NCI-H345 treated with DMSO at 0.1 percent for 48 hours (cell line): ENCODE data around the gene TRMT61A.

Source experiments
- DNase-seq: peaks from one replicate; lab custom pipeline; 2025; ENCODE audit not compliant: unreplicated experiment; lab: John Stamatoyannopoulos, UW

TRMT61A gene

GRCh38 chr14:103561381-103562178, 32.6 kb downstream of the TRMT61A start:
- DNase-seq, result no peak

GRCh38 chr14:103562179-103562428, 33.1 kb downstream of the TRMT61A start:
- DNase-seq, result no peak

- DNase-seq, result peak; percentile 70
These were observed 33.6 kb downstream of the TRMT61A start, which contains the start of the genes BAG5 and COA8 for GRCh38 chr14:103562429-103563225. BAG5 (minus strand) TSS chr14:103562657; CDS start chr14:103561164, 1,493 bp downstream. COA8 (plus strand) TSS chr14:103562960; CDS start chr14:103563002, 42 bp downstream.

DNA sequence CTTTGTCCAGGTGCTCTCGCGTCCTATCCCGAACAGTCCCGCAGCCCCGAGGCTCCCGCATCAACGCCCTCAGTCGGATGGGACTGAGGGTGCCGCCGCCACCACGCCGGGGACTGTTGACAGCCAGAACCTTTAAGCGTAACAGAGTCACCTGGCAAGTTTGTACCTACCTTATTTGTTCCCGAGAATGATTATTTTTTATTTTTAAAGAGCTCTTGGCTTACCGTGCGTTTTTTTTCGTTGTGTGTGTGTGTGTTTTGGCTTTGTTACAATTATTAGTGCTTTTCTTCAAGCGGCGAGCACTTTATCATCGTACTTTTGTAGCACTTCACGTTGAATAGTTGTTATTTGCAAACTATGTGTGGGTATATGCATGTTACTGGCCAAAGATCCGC, 34.2 kb downstream of the TRMT61A start:
- DNase-seq, result no peak

GRCh38 chr14:103563844-103564505, 35.0 kb downstream of the TRMT61A start:
- no peak for DNase-seq

DNA sequence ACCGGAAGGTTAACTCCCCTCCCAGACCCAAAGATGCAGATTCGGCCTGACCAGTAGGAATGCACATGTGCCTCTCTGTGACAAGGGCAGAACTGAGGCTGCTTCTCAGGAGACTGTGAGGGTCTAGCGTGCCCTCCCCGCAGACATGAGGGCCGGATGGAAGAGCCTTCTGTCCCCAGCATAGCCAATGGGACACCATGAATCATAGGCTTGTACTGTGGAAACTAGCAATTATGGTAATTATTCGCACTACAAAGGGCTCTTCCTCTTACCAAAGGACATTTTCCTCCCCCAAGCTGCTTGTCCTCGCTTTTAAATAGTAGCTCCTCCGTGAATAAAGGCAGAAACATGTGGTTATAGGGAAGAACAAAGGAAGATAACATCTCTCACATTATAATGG, 40.0 kb downstream of the TRMT61A start:
- no peak for DNase-seq

DNA sequence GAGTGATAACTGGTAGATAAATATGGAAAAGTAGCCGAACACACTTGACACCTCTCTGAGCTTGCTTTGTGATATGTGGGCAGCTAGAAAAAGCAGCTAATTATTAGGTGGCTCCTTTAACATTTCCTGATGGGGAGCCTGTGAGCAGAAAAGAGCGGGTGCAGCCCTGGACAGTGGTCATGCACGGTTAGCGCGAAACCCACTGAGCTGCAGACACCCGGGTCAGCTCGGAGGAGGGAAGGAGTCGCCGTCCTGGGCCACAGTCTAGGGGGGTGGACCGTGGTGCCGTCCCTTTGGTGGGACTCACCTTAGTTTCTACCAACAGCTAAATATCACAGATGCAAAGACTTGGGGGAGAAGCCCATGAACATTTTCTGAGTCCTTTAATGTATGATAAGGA, 40.4 kb downstream of the TRMT61A start:
- DNase-seq, result no peak

- no peak for DNase-seq
These were observed 45.1 kb downstream of the TRMT61A start for GRCh38 chr14:103574104-103574503.

DNA sequence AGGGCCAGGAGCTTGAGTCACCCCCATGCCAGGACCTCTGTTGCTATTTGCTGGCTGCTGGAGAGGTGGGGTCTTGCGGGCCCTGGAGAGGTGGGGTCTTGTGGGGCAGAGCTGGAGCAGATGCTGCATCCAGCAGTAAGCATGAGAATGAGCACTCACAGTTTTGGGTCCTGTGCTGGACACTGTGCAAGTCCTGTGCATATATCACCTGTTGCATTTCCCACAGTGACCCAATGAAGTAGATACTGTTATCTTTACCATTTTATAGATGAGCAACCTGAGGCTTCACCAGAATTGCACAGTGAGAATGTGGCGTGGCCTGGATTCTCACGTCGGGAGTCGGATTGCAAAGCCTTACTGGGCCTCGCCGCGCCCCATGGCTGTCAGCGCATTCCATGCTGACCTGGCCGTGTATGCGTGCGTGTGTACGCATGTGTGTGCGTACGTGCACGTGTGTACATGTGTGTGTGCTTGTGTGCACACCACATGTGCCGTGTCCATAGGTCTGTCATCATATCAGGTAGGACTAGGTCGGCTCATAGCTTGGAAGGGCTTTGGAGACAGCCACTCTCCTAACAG, 45.8 kb downstream of the TRMT61A start:
- no peak for DNase-seq

DNA sequence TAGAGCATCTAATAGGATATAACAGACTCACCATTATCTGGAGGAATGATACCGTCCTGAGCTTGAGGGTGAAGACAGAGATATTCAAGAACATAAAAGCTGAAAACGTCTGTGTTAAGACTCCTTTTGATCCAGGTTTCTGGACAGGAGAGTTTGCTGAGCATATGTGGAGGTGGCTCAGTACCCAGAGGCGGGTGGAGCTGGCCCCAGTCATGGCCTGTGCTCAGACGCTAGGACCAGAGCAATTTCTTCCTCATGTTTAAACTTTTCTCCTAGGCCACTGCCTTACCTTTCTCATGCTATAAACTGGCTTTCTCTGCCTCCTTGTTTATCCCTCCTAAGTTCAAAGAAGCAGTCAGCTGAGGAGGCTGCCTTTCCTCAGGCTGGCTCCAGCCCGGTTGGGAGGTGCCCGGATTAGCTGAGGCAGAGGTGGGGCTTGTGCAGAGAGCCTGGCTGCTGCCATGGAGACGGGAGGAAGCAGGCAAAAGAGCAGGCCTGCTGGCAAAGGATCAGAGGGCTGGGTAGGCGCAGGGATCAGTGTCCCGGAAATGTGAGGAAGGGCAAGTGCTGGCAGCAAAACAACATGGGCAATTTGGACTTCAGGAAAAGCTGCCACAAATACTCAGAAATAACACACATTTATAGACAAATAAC, 47.5 kb downstream of the TRMT61A start:
- no peak for DNase-seq

- no peak for DNase-seq
These were observed 49.5 kb downstream of the TRMT61A start for GRCh38 chr14:103578401-103579075.

DNA sequence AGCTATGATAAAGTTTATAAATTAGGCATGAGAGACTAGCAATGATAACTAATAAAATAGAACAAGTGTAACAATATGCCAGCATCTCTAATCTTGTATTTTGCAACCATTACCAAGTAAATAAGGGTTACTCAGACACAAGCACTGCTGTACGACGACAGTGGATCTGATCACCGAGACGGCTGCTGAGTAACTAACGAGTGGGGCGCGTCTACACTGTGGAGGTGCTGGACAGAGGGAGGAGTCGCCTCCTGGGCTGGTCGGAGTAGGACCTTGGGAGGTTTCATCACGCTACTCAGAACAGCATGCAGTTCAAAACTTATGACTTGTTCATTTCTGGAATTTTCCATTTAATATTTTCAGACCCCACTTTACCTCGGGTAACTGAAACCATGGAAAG, 52.2 kb downstream of the TRMT61A start:
- DNase-seq, result no peak

- DNase-seq, result no peak
These were observed 53.1 kb downstream of the TRMT61A start for GRCh38 chr14:103581954-103582703.

GRCh38 chr14:103584326-103584915, 55.4 kb downstream of the TRMT61A start:
- no peak for DNase-seq
